Liver (tissue), 9 donors: ENCODE results near the gene ITIH4. TPM values are rescaled to one million over a fixed set of nuclear protein-coding genes. Genes with fewer than 3 reads are reported as not detected.

ENCODE experiments used
- DNase-seq: peaks from one replicate; pipeline ENCODE4 v3.0.0-alpha.2; 2017; ENCODE audit warnings: low spot score
- H3K27ac ChIP-seq, 2 donors: one replicate each; pipeline ENCODE4 v1.7.0; 2013; ENCODE audit warnings: inconsistent platforms in 2 of 2, low read length in 2 of 2, control low read depth in 1 of 2, low read depth in 1 of 2, mild to moderate bottlenecking in 1 of 2
- H3K27me3 ChIP-seq, 4 donors: one replicate each; pipeline versions ENCODE4 v1.6.1 to v1.7.0; 2013; ENCODE audit warnings: low read length in 3 of 4, inconsistent platforms in 1 of 4, mild to moderate bottlenecking in 1 of 4, moderate library complexity in 1 of 4; ENCODE audit not compliant: control insufficient read depth in 4 of 4, insufficient read depth in 4 of 4
- H3K36me3 ChIP-seq, 4 donors: one replicate each; pipeline versions ENCODE4 v1.6.1 to v1.7.0; 2013; ENCODE audit warnings: low read length in 3 of 4, mild to moderate bottlenecking in 3 of 4, low read depth in 1 of 4, moderate library complexity in 1 of 4; ENCODE audit not compliant: control insufficient read depth in 4 of 4, insufficient read depth in 3 of 4
- H3K4me1 ChIP-seq, 4 donors: one replicate each; pipeline versions ENCODE4 v1.6.1 to v1.7.0; 2013; ENCODE audit warnings: low read length in 3 of 4, mild to moderate bottlenecking in 3 of 4, moderate library complexity in 1 of 4; ENCODE audit not compliant: control insufficient read depth in 4 of 4, insufficient read depth in 4 of 4
- H3K4me3 ChIP-seq, 3 donors: one replicate each; pipeline versions ENCODE4 v1.6.1 to v1.7.0; 2013; ENCODE audit warnings: low read length in 3 of 3, control low read depth in 1 of 3, low read depth in 1 of 3, mild to moderate bottlenecking in 1 of 3
- H3K9ac ChIP-seq, 2 donors: one replicate each; pipeline ENCODE4 v1.7.0; 2013; ENCODE audit warnings: low read length in 2 of 2, mild to moderate bottlenecking in 2 of 2, moderate library complexity in 2 of 2, control low read depth in 1 of 2, low read depth in 1 of 2
- H3K9me3 ChIP-seq, 4 donors: one replicate each; pipeline versions ENCODE4 v1.6.1 to v1.7.0; 2013; ENCODE audit warnings: low read length in 3 of 4; ENCODE audit not compliant: control insufficient read depth in 4 of 4
- ATF3 ChIP-seq: IDR thresholded peaks from 2 replicates; pipeline ENCODE4 v1.6.1; 2016; ENCODE audit warnings: antibody characterized with exemption
- EGR1 ChIP-seq, 2 donors: IDR thresholded peaks; 2 replicates each; pipeline ENCODE4 v1.6.1; 2016 to 2018; ENCODE audit warnings: antibody characterized with exemption in 2 of 2, low read depth in 2 of 2
- FOXA1 ChIP-seq: IDR thresholded peaks from 2 replicates; pipeline ENCODE4 v1.6.1; 2016; ENCODE audit warnings: antibody characterized with exemption
- FOXA2 ChIP-seq: IDR thresholded peaks from 2 replicates; pipeline ENCODE4 v1.6.1; 2016; ENCODE audit warnings: antibody characterized with exemption
- GABPA ChIP-seq, 2 donors: IDR thresholded peaks in 1 of 2; conservative IDR thresholded peaks in 1 of 2; 2 replicates each; pipeline ENCODE4 v1.6.1; 2016; ENCODE audit warnings: antibody characterized with exemption in 2 of 2, mild to moderate bottlenecking in 1 of 2, moderate library complexity in 1 of 2
- HNF4A ChIP-seq, 2 donors: conservative IDR thresholded peaks; 2 replicates each; pipeline ENCODE4 v1.6.1; 2016; ENCODE audit warnings: antibody characterized with exemption in 2 of 2, mild to moderate bottlenecking in 2 of 2
- HNF4G ChIP-seq: IDR thresholded peaks from 2 replicates; pipeline ENCODE4 v1.6.1; 2016; ENCODE audit warnings: antibody characterized with exemption
- JUND ChIP-seq, 2 donors: IDR thresholded peaks; 2 replicates each; pipeline ENCODE4 v1.6.1; 2016; ENCODE audit warnings: antibody characterized with exemption in 2 of 2
- MAX ChIP-seq: IDR thresholded peaks from 2 replicates; pipeline ENCODE4 v1.6.1; 2016; ENCODE audit warnings: antibody characterized with exemption
- NR2F2 ChIP-seq: IDR thresholded peaks from 2 replicates; pipeline ENCODE4 v1.6.1; 2016; ENCODE audit warnings: antibody characterized with exemption
- RAD21 ChIP-seq, 2 donors: IDR thresholded peaks; 2 replicates each; pipeline ENCODE4 v1.6.1; 2016; ENCODE audit warnings: antibody characterized with exemption in 2 of 2, mild to moderate bottlenecking in 2 of 2
- REST ChIP-seq: IDR thresholded peaks from 2 replicates; pipeline ENCODE4 v1.6.1; 2016; ENCODE audit warnings: antibody characterized with exemption, mild to moderate bottlenecking
- SP1 ChIP-seq: IDR thresholded peaks from 2 replicates; pipeline ENCODE4 v1.6.1; 2018; ENCODE audit warnings: antibody characterized with exemption, mild to moderate bottlenecking
- TAF1 ChIP-seq: conservative IDR thresholded peaks from 2 replicates; pipeline ENCODE4 v1.6.1; 2016; ENCODE audit warnings: antibody characterized with exemption, mild to moderate bottlenecking
- YY1 ChIP-seq: IDR thresholded peaks from 2 replicates; pipeline ENCODE4 v1.6.1; 2016; ENCODE audit warnings: antibody characterized with exemption, mild to moderate bottlenecking
- WGBS: extraction: QIAGEN DNeasy Blood & Tissue Kit; methylation state at CpG from one replicate; pipeline ENCODE4 v1.1.7; 2013; 5-methylcytosine and 5-hydroxymethylcytosine counted together
- polyA plus RNA-seq, 2 donors: library from polyadenylated mRNA; stranded (reverse) in 1 of 2; unstranded in 1 of 2; fragments of 200-250 nt in 1 of 2; fragments of >200 nt in 1 of 2; fragmentation: Nextera tagmentation in 1 of 2; extraction: Ambion mirVana in 1 of 2; gene quantifications; one replicate each; pipeline versions ENCODE4 v1.2.1 to v1.2.3, GENCODE V29; 2013 to 2015
- total RNA-seq, 2 donors: library from RNA; depleted of rRNA; stranded (reverse); fragments of >200 nt; gene quantifications; one replicate each; pipeline ENCODE4 v1.2.3, GENCODE V29; 2014
- TF ChIP-seq, protein P1 (sequence below): IDR thresholded peaks from 2 replicates; pipeline ENCODE4 v1.6.1; 2016; ENCODE audit warnings: antibody characterized with exemption
- donor health status: healthy.
- donor health status: healthy.
- donor health status: healthy.
- donor health status: healthy.
- donor health status: healthy.

ITIH4 gene
- total and polyA plus RNA-seq, 4 donors, result 447 to 3,354 (median 2,410) TPM

- TF ChIP-seq, protein P1, sequence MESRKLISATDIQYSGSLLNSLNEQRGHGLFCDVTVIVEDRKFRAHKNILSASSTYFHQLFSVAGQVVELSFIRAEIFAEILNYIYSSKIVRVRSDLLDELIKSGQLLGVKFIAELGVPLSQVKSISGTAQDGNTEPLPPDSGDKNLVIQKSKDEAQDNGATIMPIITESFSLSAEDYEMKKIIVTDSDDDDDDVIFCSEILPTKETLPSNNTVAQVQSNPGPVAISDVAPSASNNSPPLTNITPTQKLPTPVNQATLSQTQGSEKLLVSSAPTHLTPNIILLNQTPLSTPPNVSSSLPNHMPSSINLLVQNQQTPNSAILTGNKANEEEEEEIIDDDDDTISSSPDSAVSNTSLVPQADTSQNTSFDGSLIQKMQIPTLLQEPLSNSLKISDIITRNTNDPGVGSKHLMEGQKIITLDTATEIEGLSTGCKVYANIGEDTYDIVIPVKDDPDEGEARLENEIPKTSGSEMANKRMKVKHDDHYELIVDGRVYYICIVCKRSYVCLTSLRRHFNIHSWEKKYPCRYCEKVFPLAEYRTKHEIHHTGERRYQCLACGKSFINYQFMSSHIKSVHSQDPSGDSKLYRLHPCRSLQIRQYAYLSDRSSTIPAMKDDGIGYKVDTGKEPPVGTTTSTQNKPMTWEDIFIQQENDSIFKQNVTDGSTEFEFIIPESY, result no peak
- no peak for TF ChIP-seq JUND (IDR thresholded peaks at IDR 0.05)
Measured at GRCh38 chr3:52790741-52791140, 39.7 kb downstream of the ITIH4 start (continued).

GRCh38 chr3:52790337-52790736, 40.1 kb downstream of the ITIH4 start:
- Histone ChIP-seq H3K4me3 (no peak overlapping the region), H3K4me1 (peaks cover 17 to 87% (median 69%) of the 10 kb centered on the region in 4 donors), H3K27me3 (no peaks in the 10 kb centered on the region), H3K27ac (peak overlapping the region in 1 of 2 donors; percentile 8), H3K36me3 (peaks cover 4 to 38% (median 27%) of the 10 kb centered on the region in 4 donors), H3K9ac (no peak overlapping the region), H3K9me3 (no peaks in the 10 kb centered on the region)
- no peak for TF ChIP-seq TAF1
- TF ChIP-seq EGR1 (IDR thresholded peaks at IDR 0.05; ENCODE audit: low read depth in 2 of 2), result no peak
- TF ChIP-seq HNF4G, result no peak
- TF ChIP-seq, protein P1, result no peak
- peak in 1 of 2 donors; percentile 10 for TF ChIP-seq HNF4A (conservative IDR thresholded peaks at IDR 0.05)
- DNase-seq, result no peak
- WGBS, result 84% methylated on average over 7 of the region's 7 CpGs

- 73% methylated on average over 6 of the region's 6 CpGs for WGBS
- TF ChIP-seq, protein P1, result no peak
- TF ChIP-seq HNF4G (no peak), FOXA2 (no peak), NR2F2 (no peak), SP1 (no peak), MAX (no peak), YY1 (no peak), GABPA (IDR thresholded peaks at IDR 0.05 in 1 of 2, conservative IDR thresholded peaks at IDR 0.05 in 1 of 2) (no peak), HNF4A (conservative IDR thresholded peaks at IDR 0.05) (no peak), RAD21 (IDR thresholded peaks at IDR 0.05) (no peak), ATF3 (no peak), REST (no peak), EGR1 (IDR thresholded peaks at IDR 0.05; ENCODE audit: low read depth in 2 of 2) (no peak), FOXA1 (no peak)
- DNase-seq, result no peak
Measured at GRCh38 chr3:52789746-52790040, 40.8 kb downstream of the ITIH4 start.

More at GRCh38 chr3:52789746-52790040, 40.8 kb downstream of the ITIH4 start:
- no peak overlapping the region for H3K9ac ChIP-seq
- H3K36me3 ChIP-seq, result peaks cover 4 to 42% (median 30%) of the 10 kb centered on the region in 4 donors
- H3K27me3 ChIP-seq, result no peaks in the 10 kb centered on the region
- no peaks in the 10 kb centered on the region for H3K9me3 ChIP-seq
- H3K4me1 ChIP-seq, result peaks cover 20 to 93% (median 75%) of the 10 kb centered on the region in 4 donors
- H3K27ac ChIP-seq, result peak overlapping the region; percentile 8 to 26
- H3K4me3 ChIP-seq, result no peak overlapping the region
